ENCODE data around the gene TSHZ1.

- TF ChIP-seq USF2 (IDR thresholded peaks at IDR 0.05; ENCODE audit: borderline replicate concordance, low read depth, low read length) (no peak), CTCF (IDR thresholded peaks at IDR 0.05) (no peak), JUND (IDR thresholded peaks at IDR 0.05) (no peak)
These were observed 128.0 kb downstream of the TSHZ1 start for GRCh38 chr18:75338631-75339030.

All from SK-N-SH (cell line).